CD4-positive, alpha-beta T cell treated with Interleukin-6 at 100 ng/mL for 8 hours (primary cell): Measurements from ENCODE around the gene BMP15.

Experiments used
- DNase-seq: peaks from one replicate; pipeline ENCODE4 v3.0.0-alpha.2; 2020; ENCODE audit warnings: mixed read lengths, low spot score

The BMP15 gene

GRCh38 chrX:50910685-50911176 lies at the start of gene BMP15:
Gene BMP15 (plus strand): TSS chrX:50910735. CDS start chrX:50910784, 49 bp downstream.
- DNase-seq = no peak

GRCh38 chrX:50863471-50863870 lies 47.1 kb upstream of the BMP15 start:
- no peak for DNase-seq

DNA sequence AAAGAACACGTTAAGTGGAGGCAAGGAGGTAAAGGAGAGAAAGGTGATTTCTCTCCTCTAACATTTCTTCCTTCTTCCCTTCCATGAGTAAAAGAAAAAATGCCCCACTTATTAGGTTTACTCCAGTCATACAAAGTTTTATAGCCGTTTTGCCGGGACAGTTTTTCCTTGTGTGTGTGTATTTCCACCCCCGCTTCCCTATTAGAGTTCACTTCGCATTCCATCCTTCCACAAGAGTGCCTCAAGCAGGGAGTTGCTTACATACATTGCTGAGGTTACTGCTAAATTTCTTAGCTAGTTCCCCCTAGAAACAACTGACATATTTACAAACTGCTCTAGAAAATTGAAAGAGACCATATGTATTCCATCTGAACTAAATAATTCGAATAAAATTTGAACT lies 45.2 kb upstream of the BMP15 start:
- DNase-seq = no peak

DNA sequence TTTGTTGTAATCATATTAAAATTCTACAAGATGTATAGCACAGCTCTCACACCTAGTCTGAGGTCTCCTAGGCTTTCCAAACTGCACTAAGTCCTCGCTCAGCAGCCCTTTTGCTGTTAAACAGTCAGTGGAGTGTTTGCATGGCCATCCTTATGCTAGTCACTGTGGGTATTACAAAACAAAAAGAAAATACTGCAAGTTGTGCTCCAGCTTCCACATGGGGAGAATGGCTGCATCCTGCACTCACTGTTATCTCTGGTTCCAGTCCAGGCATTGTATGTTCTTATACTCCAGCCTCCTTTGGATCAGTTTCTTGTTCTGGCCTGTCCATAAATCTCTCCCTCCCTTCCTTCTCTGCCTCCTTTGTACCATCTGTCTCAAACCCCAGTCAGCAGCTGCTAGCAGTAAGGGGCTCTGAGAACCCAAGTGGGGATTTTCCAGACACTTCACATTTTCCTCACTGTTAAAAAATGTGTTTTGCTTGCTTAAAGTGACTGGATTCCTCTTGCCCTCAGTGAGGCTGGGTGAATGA lies 38.5 kb upstream of the BMP15 start:
- DNase-seq = no peak

DNA sequence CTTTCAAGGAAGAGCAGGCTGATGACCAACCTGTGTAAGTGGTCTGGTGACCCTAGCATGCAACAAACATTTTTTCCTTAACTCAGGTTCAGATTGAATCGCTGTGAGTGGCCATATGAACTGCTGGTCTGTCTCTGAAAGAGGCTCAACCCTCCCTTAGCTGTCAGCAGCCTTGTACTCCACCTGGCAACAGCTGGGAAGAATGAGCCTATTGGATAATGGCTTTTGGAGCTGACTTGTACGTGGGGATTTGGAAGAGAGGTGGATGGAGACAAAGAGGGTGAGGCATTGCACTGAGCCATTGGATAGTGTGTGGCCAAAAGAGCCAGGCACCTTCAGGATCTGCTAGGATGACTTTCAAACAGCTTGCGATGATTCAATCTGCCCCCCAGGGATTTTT lies 35.7 kb upstream of the BMP15 start:
- no peak for DNase-seq

GRCh38 chrX:50876551-50876950 lies 34.0 kb upstream of the BMP15 start:
- DNase-seq = no peak

- DNase-seq = no peak
These were observed 33.2 kb upstream of the BMP15 start for GRCh38 chrX:50877310-50877709.

GRCh38 chrX:50881028-50881427 lies 29.5 kb upstream of the BMP15 start:
- no peak for DNase-seq

DNA sequence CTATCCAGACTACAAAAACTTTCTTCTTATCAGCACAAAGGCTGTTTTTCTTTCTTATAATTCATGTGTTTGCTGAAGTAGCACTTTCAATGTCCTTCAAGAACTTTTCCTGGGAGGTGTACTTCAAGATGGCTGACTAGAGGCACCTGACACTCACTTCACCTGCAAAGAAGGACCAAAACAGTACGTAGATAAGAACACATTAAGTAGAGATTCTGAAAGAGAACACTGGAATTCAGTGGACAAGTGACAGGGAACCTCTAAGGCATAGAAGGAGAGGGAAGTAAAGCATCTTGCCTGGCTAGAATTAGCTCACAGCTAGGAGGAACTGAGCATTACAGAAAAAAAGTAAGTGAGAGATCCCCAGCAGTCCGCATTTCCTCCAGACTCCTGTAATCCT lies 21.7 kb upstream of the BMP15 start:
- DNase-seq = no peak

- DNase-seq = no peak
These were observed 21.0 kb upstream of the BMP15 start for GRCh38 chrX:50889582-50889981.

DNA sequence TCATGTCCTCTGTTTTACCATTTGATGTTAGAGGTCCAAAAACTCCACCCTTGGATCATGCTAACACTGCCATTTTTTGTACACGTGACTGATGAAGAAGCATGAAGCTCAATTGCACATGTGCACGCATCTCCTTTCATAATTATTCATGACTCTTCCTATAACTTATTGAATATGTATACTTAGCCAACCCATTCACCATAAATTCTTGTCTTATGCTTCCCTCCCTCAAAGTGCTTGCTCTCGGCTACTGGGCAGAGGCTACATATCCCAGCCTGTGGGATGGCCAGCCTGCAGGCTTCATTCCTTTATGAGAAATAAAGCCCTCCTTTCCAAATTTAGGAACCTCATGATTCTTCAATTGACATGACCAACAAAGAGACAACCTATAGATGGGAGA lies 17.5 kb upstream of the BMP15 start:
- DNase-seq = no peak

DNA sequence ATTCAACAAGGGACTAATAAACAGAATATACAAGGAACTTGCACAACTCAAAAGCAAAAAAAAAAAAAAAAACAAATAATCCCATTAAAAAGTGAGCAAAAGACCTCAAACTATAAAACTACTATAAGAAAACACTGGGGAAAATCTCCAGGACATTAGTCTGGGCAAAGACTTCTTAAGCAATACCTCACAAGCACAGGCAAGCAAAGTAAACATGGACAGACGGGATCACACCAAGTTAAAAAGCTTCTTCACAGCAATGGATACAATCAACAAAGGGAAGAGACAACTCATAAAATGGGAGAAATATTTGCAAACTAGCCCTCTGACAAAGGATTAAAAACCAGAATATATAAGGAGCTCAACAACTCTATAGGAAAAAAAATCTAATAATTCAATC lies 17.1 kb upstream of the BMP15 start:
- no peak for DNase-seq

DNA sequence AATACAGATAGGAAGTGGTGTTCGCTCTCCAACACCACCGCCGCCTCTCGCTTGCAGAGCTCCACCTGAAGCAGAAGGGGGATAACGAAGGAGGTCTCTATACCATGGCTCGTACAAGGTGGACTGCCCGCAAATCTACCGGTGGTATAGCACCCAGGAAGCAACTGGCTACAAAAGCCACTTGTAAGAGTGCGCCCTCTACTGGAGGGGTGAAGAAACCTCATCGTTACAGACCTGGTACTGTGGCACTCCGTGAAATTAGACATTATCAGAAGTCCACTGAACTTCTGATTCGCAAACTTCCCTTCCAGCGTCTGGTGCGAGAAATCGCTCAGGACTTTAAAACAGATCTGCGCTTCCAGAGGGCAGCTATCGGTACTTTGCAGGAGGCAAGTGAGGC lies 5.2 kb upstream of the BMP15 start:
- no peak for DNase-seq

- DNase-seq = no peak
These were observed 3.0 kb downstream of the BMP15 start for GRCh38 chrX:50913520-50913919.

- DNase-seq = no peak
These were observed 9.6 kb downstream of the BMP15 start for GRCh38 chrX:50920132-50920531.

- no peak for DNase-seq
These were observed 16.6 kb downstream of the BMP15 start for GRCh38 chrX:50927127-50927526.

GRCh38 chrX:50941638-50942037 lies 31.1 kb downstream of the BMP15 start:
- no peak for DNase-seq

DNA sequence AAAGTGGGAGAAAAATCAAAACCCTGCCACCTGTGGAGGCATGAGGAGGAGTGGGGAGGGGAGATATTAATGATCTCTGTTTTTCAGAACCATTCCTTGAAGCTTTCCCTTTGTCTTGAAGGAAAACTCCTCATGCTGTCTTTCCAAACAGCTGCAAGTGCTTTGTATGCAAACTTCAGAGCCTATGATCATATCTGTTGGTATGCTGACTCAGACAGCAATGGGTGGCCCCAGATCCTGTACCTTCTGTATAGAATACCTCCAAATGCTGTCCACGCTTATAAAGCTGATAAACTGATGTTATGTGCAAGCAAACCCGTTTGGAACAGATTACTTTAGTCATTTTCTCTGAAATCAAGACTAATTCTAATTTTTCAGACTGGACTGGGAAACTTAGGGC lies 31.9 kb downstream of the BMP15 start:
- no peak for DNase-seq

DNA sequence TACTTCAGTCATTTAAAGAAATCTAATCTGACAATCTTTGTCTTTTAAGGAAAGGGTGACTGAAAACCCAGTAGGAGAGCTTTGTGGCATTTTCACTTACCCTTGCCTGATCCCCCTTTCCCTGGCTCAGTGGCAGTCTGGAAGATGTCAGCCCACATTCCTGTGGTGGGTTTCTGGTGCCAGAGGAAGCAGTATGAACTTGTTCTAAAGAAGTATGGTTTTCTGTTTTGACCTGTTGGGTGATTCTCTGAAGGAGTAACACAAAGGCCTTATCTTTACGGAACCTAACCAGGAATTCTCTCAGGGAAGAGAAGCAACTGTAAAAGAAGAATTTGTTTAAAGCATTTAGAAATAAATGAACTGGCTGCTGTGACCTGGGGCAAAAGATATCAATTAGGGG lies 41.9 kb downstream of the BMP15 start:
- no peak for DNase-seq

- no peak for DNase-seq
These were observed 43.3 kb downstream of the BMP15 start for GRCh38 chrX:50953832-50954231.

DNA sequence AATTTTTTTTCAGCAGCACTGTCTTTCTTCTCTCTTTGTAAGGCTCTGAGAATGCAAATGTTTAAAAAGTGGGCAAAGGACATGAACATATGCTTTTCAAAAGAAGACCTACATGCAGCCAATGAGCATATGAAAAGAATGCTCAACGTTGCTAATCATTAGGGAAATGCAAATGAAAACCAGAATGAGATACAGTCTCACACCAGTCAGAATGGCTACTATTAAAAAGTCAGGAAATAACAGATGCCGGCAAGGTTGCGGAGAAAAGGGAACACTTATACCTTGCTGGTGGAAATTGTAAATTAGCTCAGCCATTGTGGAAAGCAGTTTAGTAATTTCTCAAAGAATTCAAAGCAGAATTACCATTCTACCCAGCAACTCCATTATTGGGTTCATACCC lies 51.6 kb downstream of the BMP15 start:
- DNase-seq = no peak

GRCh38 chrX:50963842-50964241 lies 53.3 kb downstream of the BMP15 start:
- DNase-seq = no peak
